Measurements from ENCODE around the gene SUCO. TPM values are rescaled to one million over a fixed set of nuclear protein-coding genes. Genes with fewer than 3 reads are reported as not detected.

SUCO gene
- total and polyA plus RNA-seq, 2 experiments from 2014 or later, result 18.0 to 49.8 TPM

- Histone ChIP-seq H3K79me2 (replicated peaks; ENCODE audit: insufficient read depth) (no peaks in the 10 kb centered on the region), H3K9me2 (ENCODE audit: insufficient read depth) (no peaks in the 10 kb centered on the region), H3K4me3 (no peak overlapping the region), H3K27me3 (ENCODE audit: insufficient read depth) (no peaks in the 10 kb centered on the region), H3F3A (replicated peaks; ENCODE audit: low read depth) (no peaks in the 10 kb centered on the region), H4K20me1 (replicated peaks; ENCODE audit: insufficient read depth) (no peaks in the 10 kb centered on the region), H3K4me2 (no peak overlapping the region), H2AFZ (no peak overlapping the region), H3K4me1 (ENCODE audit: insufficient read depth) (no peaks in the 10 kb centered on the region; the same call in 1 of the 2 replicates), H3K27ac (ENCODE audit: low read depth) (no peak overlapping the region), H3K36me3 (ENCODE audit: insufficient read depth) (no peaks in the 10 kb centered on the region)
- TF ChIP-seq EZH2phosphoT487 (IDR thresholded peaks at IDR 0.05; ENCODE audit: unreplicated experiment) (no peak), NANOG (IDR thresholded peaks at IDR 0.05; ENCODE audit: borderline replicate concordance) (no peak), REST (IDR thresholded peaks at IDR 0.05; ENCODE audit: unreplicated experiment) (no peak), CREB1 (CRISPR knock-in tag; IDR thresholded peaks at IDR 0.05; ENCODE audit: low read depth) (no peak), JUNB (IDR thresholded peaks at IDR 0.05; ENCODE audit: unreplicated experiment) (no peak), EZH2 (IDR thresholded peaks at IDR 0.05; ENCODE audit: low read depth, unreplicated experiment) (no peak), ETS1 (IDR thresholded peaks at IDR 0.05) (no peak), ZNF114 (CRISPR knock-in tag; IDR thresholded peaks at IDR 0.05) (no peak), POLR2AphosphoS5 (IDR thresholded peaks at IDR 0.05; ENCODE audit: low read depth) (no peak), STAT1 (IDR thresholded peaks at IDR 0.05; ENCODE audit: unreplicated experiment) (no peak), ZNF462 (CRISPR knock-in tag; IDR thresholded peaks at IDR 0.05) (no peak), ZNF331 (CRISPR knock-in tag; IDR thresholded peaks at IDR 0.05; ENCODE audit: low read depth) (no peak)
- TF ChIP-seq, protein P1, sequence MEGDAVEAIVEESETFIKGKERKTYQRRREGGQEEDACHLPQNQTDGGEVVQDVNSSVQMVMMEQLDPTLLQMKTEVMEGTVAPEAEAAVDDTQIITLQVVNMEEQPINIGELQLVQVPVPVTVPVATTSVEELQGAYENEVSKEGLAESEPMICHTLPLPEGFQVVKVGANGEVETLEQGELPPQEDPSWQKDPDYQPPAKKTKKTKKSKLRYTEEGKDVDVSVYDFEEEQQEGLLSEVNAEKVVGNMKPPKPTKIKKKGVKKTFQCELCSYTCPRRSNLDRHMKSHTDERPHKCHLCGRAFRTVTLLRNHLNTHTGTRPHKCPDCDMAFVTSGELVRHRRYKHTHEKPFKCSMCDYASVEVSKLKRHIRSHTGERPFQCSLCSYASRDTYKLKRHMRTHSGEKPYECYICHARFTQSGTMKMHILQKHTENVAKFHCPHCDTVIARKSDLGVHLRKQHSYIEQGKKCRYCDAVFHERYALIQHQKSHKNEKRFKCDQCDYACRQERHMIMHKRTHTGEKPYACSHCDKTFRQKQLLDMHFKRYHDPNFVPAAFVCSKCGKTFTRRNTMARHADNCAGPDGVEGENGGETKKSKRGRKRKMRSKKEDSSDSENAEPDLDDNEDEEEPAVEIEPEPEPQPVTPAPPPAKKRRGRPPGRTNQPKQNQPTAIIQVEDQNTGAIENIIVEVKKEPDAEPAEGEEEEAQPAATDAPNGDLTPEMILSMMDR (conservative IDR thresholded peaks at IDR 0.05; ENCODE audit: low read depth in 2 of 2), result no peak
- Mint-ChIP-seq H3K27ac (no peak overlapping the region), H3K27me3 (ENCODE audit: insufficient read depth, low read depth, poor library complexity) (peaks cover 3% of the 10 kb centered on the region), H3K4me3 (no peak overlapping the region), H3K4me1 (peaks cover 12% of the 10 kb centered on the region), H3K9me3 (no peaks in the 10 kb centered on the region), H3K36me3 (ENCODE audit: low read depth) (no peaks in the 10 kb centered on the region)
- no peak for DNase-seq (ENCODE audit: low spot score)
- no peak for ATAC-seq
These were observed 49.5 kb upstream of the SUCO start for GRCh38 chr1:172483448-172483847.
